HG02678 (cell line): ENCODE results near the gene PRX.
"Not testable (repeated sequence)": the region's sequence is repeated elsewhere in the genome, so short reads cannot be mapped to it uniquely, and the experiment has no call there.

Experiments
- ATAC-seq: cut with Tn5 transposase; IDR thresholded peaks from one replicate; pipeline ENCODE4 v1.9.1; 2021; ENCODE audit warnings: mild to moderate bottlenecking, moderate library complexity; ENCODE audit not compliant: unreplicated experiment

PRX gene

GRCh38 chr19:40414542-40415535 lies 1.7 kb upstream of the PRX start:
- no peak for ATAC-seq

GRCh38 chr19:40412866-40413265 lies 312 bp downstream of the PRX start:
- no peak for ATAC-seq

GRCh38 chr19:40411958-40412499 lies 1.1 kb downstream of the PRX start:
- ATAC-seq, result no peak

- no peak for ATAC-seq
These were observed 1.9 kb downstream of the PRX start for GRCh38 chr19:40411125-40411842.

GRCh38 chr19:40410030-40410389 lies 3.2 kb downstream of the PRX start:
- ATAC-seq, result no peak

- not testable (repeated sequence) for ATAC-seq
These were observed 4.6 kb downstream of the PRX start for GRCh38 chr19:40408598-40408925.

- ATAC-seq, result no peak
These were observed 5.2 kb downstream of the PRX start for GRCh38 chr19:40407714-40408597.

- peak; percentile 71 for ATAC-seq
These were observed 9.8 kb downstream of the PRX start for GRCh38 chr19:40403262-40403984.

GRCh38 chr19:40400559-40400958 lies 12.6 kb downstream of the PRX start:
- no peak for ATAC-seq

- no peak for ATAC-seq
These were observed 14.6 kb downstream of the PRX start for GRCh38 chr19:40398417-40399131.

- ATAC-seq, result no peak
These were observed 15.6 kb downstream of the PRX start for GRCh38 chr19:40397568-40397906.

- no peak for ATAC-seq
These were observed 16.2 kb downstream of the PRX start for GRCh38 chr19:40396886-40397567.

GRCh38 chr19:40395956-40396355 lies 17.2 kb downstream of the PRX start:
- ATAC-seq, result no peak

- no peak for ATAC-seq
These were observed 18.4 kb downstream of the PRX start for GRCh38 chr19:40394816-40395210.

GRCh38 chr19:40393894-40394815 lies 19.0 kb downstream of the PRX start:
- ATAC-seq, result no peak

- no peak for ATAC-seq
These were observed 20.2 kb downstream of the PRX start for GRCh38 chr19:40392894-40393517.

GRCh38 chr19:40392123-40392522 lies 21.1 kb downstream of the PRX start:
- ATAC-seq, result no peak
